Measurements from ENCODE around the gene TMCO2. TPM values are rescaled to one million over a fixed set of nuclear protein-coding genes. Genes with fewer than 3 reads are reported as not detected.

TMCO2 gene
- total RNA-seq, 4 donors from 2014 or later = not detected

- no peak overlapping the region for H3K4me3 ChIP-seq (ENCODE audit: low read depth, poor library complexity, severe bottlenecking)
- DNase-seq (ENCODE audit: low spot score in 2 of 2) = no peak
- intact Hi-C loops (cut with DNase I; ENCODE audit: low total_unique reads) = no loop called here
- no peak for TF ChIP-seq CTCF (IDR thresholded peaks at IDR 0.05)
- no peak for TF ChIP-seq POLR2A (IDR thresholded peaks at IDR 0.05)
- WGBS, 2 donors = 75 to 81% methylated on average over 1 of the region's 1 CpG
These were observed 6.4 kb upstream of the TMCO2 start for GRCh38 chr1:40241362-40241761.

GRCh38 chr1:40243351-40243750, 4.4 kb upstream of the TMCO2 start:
- TF ChIP-seq CTCF (IDR thresholded peaks at IDR 0.05) (no peak), POLR2A (IDR thresholded peaks at IDR 0.05) (no peak)

GRCh38 chr1:40244138-40244744, 3.5 kb upstream of the TMCO2 start:
- intact Hi-C loops (cut with DNase I; ENCODE audit: low total_unique reads) = no loop called here
- no peak overlapping the region for H3K4me3 ChIP-seq (ENCODE audit: low read depth, poor library complexity, severe bottlenecking)
- TF ChIP-seq POLR2A (IDR thresholded peaks at IDR 0.05) = no peak
- TF ChIP-seq CTCF (IDR thresholded peaks at IDR 0.05) = no peak
- WGBS, 2 donors = 68 to 74% methylated on average over 4 of the region's 4 CpGs
- no peak for DNase-seq (ENCODE audit: low spot score in 2 of 2)

More at GRCh38 chr1:40243351-40243750, 4.4 kb upstream of the TMCO2 start:
- no peak for DNase-seq (ENCODE audit: low spot score in 2 of 2)
- H3K4me3 ChIP-seq (ENCODE audit: low read depth, poor library complexity, severe bottlenecking) = no peak overlapping the region
- intact Hi-C loops (cut with DNase I; ENCODE audit: low total_unique reads) = no loop called here
- WGBS, 2 donors = 52 to 63% methylated on average over 2 of the region's 2 CpGs

GRCh38 chr1:40245686-40246085, 2.1 kb upstream of the TMCO2 start:
- intact Hi-C loops (cut with DNase I; ENCODE audit: low total_unique reads) = no loop called here
- WGBS, 2 donors = 86 to 88% methylated on average over 3 of the region's 3 CpGs
- H3K4me3 ChIP-seq (ENCODE audit: low read depth, poor library complexity, severe bottlenecking) = no peak overlapping the region
- TF ChIP-seq POLR2A (IDR thresholded peaks at IDR 0.05) (no peak), CTCF (IDR thresholded peaks at IDR 0.05) (no peak)
- DNase-seq (ENCODE audit: low spot score in 2 of 2) = no peak

- TF ChIP-seq CTCF (IDR thresholded peaks at IDR 0.05) (no peak), POLR2A (IDR thresholded peaks at IDR 0.05) (no peak)
These were observed 675 bp downstream of the TMCO2 start for GRCh38 chr1:40248412-40248811.

GRCh38 chr1:40251456-40251855, 3.7 kb downstream of the TMCO2 start:
- 89 to 90% methylated on average over 4 of the region's 4 CpGs for WGBS, 2 donors
- intact Hi-C loops (cut with DNase I; ENCODE audit: low total_unique reads) = no loop called here
- H3K4me3 ChIP-seq (ENCODE audit: low read depth, poor library complexity, severe bottlenecking) = no peak overlapping the region
- TF ChIP-seq CTCF (IDR thresholded peaks at IDR 0.05) (no peak), POLR2A (IDR thresholded peaks at IDR 0.05) (no peak)
- no peak for DNase-seq (ENCODE audit: low spot score in 2 of 2)

More at GRCh38 chr1:40248412-40248811, 675 bp downstream of the TMCO2 start:
- no peak overlapping the region for H3K4me3 ChIP-seq (ENCODE audit: low read depth, poor library complexity, severe bottlenecking)
- intact Hi-C loops (cut with DNase I; ENCODE audit: low total_unique reads) = no loop called here
- DNase-seq (ENCODE audit: low spot score in 2 of 2) = no peak
